Stimulated activated CD4-positive, alpha-beta T cell treated with anti-CD3 and anti-CD28 coated beads, Interleukin-1b, Interleukin-23, amount 100 ng/mL, for 24 hours (primary cell): ENCODE results near the gene BGLAP.

Experiments used
- DNase-seq, 4 experiments: peaks; one replicate each; pipeline ENCODE4 v3.0.0-alpha.2; 2020; ENCODE audit warnings: low read depth in 4 of 4, low spot score in 1 of 4

BGLAP gene

GRCh38 chr1:156251527-156251926 lies 9.5 kb downstream of the BGLAP start:
- no peak for DNase-seq

GRCh38 chr1:156253634-156254033 lies 11.7 kb downstream of the BGLAP start:
- no peak for DNase-seq

- DNase-seq, result no peak
These were observed 15.7 kb downstream of the BGLAP start for GRCh38 chr1:156257711-156258110.

- no peak for DNase-seq
These were observed 16.9 kb downstream of the BGLAP start for GRCh38 chr1:156258859-156259258.

- no peak for DNase-seq
These were observed 17.8 kb downstream of the BGLAP start for GRCh38 chr1:156259805-156260204.

GRCh38 chr1:156260896-156261295 lies 18.9 kb downstream of the BGLAP start:
- no peak for DNase-seq

GRCh38 chr1:156262461-156263287 lies 20.7 kb downstream of the BGLAP start:
- no peak for DNase-seq

- DNase-seq, result no peak
These were observed 21.3 kb downstream of the BGLAP start for GRCh38 chr1:156263288-156263655.

GRCh38 chr1:156266051-156266450 lies 24.1 kb downstream of the BGLAP start:
- no peak for DNase-seq

GRCh38 chr1:156268336-156268735 lies 26.4 kb downstream of the BGLAP start:
- DNase-seq, result no peak

- DNase-seq, result no peak
These were observed 28.3 kb downstream of the BGLAP start for GRCh38 chr1:156270314-156270713.

GRCh38 chr1:156276532-156276931 lies 34.5 kb downstream of the BGLAP start:
- DNase-seq, result no peak

- no peak for DNase-seq
These were observed 35.0 kb downstream of the BGLAP start for GRCh38 chr1:156276966-156277381.

GRCh38 chr1:156279837-156280236 lies 37.9 kb downstream of the BGLAP start:
- no peak for DNase-seq

- DNase-seq, result peak in 2 of 4 experiments; percentile 40 to 53
These were observed 39.3 kb downstream of the BGLAP start for GRCh38 chr1:156281281-156281680.

GRCh38 chr1:156281693-156282478 lies 39.9 kb downstream of the BGLAP start:
- no peak for DNase-seq

- DNase-seq, result peak; percentile 85 to 95 (median 90)
These were observed 40.7 kb downstream of the BGLAP start, which contains the start of gene SMG5 for GRCh38 chr1:156282479-156283222. Gene SMG5, minus strand, starts transcription at chr1:156282825. Its CDS starts 145 bp downstream, at chr1:156282680.

GRCh38 chr1:156283521-156283920 lies 41.5 kb downstream of the BGLAP start:
- no peak for DNase-seq

GRCh38 chr1:156284112-156284511 lies 42.1 kb downstream of the BGLAP start, which contains the start of gene TMEM79:
Gene TMEM79, plus strand, starts transcription at chr1:156284325. Its CDS starts 902 bp downstream, at chr1:156285227.
- no peak for DNase-seq

- no peak for DNase-seq
These were observed 42.8 kb downstream of the BGLAP start for GRCh38 chr1:156284757-156285156.

- DNase-seq, result no peak
These were observed 43.5 kb downstream of the BGLAP start for GRCh38 chr1:156285437-156285836.
